AG08395 (cell line): ENCODE data around the gene GOLGA6L25.
"Not testable (repeated sequence)": the region's sequence is repeated elsewhere in the genome, so short reads cannot be mapped to it uniquely, and the experiment has no call there.

ENCODE experiments used
- DNase-seq: peaks from one replicate; pipeline ENCODE4 v3.0.0; 2012; ENCODE audit warnings: mixed read lengths, low spot score

GOLGA6L25 gene

GRCh38 chr15:28553268-28553667 is at the start of gene GOLGA6L25:
GOLGA6L25 (plus strand) TSS chr15:28553568; CDS start chr15:28553629, 61 bp downstream.
- not testable (repeated sequence) for DNase-seq

GRCh38 chr15:28508217-28508889 is 45.0 kb upstream of the GOLGA6L25 start:
- DNase-seq: not testable (repeated sequence)

- not testable (repeated sequence) for DNase-seq
Observed at GRCh38 chr15:28514128-28514527, 39.2 kb upstream of the GOLGA6L25 start.

- DNase-seq: not testable (repeated sequence)
Observed at GRCh38 chr15:28515208-28515607, 38.2 kb upstream of the GOLGA6L25 start.

- DNase-seq: not testable (repeated sequence)
Observed at GRCh38 chr15:28532954-28533353, 20.4 kb upstream of the GOLGA6L25 start, which contains the start of gene GOLGA8G. GOLGA8G (minus strand) TSS chr15:28532971; CDS start chr15:28532909, 62 bp downstream.

GRCh38 chr15:28573351-28573750 is 20.0 kb downstream of the GOLGA6L25 start:
- DNase-seq: not testable (repeated sequence)

- not testable (repeated sequence) for DNase-seq
Observed at GRCh38 chr15:28588977-28589606, 35.7 kb downstream of the GOLGA6L25 start.

GRCh38 chr15:28589769-28590168 is 36.4 kb downstream of the GOLGA6L25 start:
- DNase-seq: not testable (repeated sequence)

- DNase-seq: not testable (repeated sequence)
Observed at GRCh38 chr15:28592395-28592794, 39.0 kb downstream of the GOLGA6L25 start.

GRCh38 chr15:28593424-28594129 is 40.2 kb downstream of the GOLGA6L25 start:
- not testable (repeated sequence) for DNase-seq

GRCh38 chr15:28597471-28597870 is 44.1 kb downstream of the GOLGA6L25 start:
- DNase-seq: not testable (repeated sequence)

- not testable (repeated sequence) for DNase-seq
Observed at GRCh38 chr15:28598209-28598608, 44.8 kb downstream of the GOLGA6L25 start.

- not testable (repeated sequence) for DNase-seq
Observed at GRCh38 chr15:28602152-28602551, 48.8 kb downstream of the GOLGA6L25 start.
